GM18519 (cell line): Measurements from ENCODE around the gene APLF.
A peak's percentile ranks its signal among the peaks of the same experiment; 100 is the strongest.
"Not testable (repeated sequence)": the region's sequence is repeated elsewhere in the genome, so short reads cannot be mapped to it uniquely, and the experiment has no call there.

Experiments
- ATAC-seq: cut with Tn5 transposase; IDR thresholded peaks from one replicate; pipeline ENCODE4 v1.9.1; 2021; ENCODE audit warnings: mild to moderate bottlenecking, moderate library complexity; ENCODE audit not compliant: unreplicated experiment, low FRiP score

The APLF gene

DNA sequence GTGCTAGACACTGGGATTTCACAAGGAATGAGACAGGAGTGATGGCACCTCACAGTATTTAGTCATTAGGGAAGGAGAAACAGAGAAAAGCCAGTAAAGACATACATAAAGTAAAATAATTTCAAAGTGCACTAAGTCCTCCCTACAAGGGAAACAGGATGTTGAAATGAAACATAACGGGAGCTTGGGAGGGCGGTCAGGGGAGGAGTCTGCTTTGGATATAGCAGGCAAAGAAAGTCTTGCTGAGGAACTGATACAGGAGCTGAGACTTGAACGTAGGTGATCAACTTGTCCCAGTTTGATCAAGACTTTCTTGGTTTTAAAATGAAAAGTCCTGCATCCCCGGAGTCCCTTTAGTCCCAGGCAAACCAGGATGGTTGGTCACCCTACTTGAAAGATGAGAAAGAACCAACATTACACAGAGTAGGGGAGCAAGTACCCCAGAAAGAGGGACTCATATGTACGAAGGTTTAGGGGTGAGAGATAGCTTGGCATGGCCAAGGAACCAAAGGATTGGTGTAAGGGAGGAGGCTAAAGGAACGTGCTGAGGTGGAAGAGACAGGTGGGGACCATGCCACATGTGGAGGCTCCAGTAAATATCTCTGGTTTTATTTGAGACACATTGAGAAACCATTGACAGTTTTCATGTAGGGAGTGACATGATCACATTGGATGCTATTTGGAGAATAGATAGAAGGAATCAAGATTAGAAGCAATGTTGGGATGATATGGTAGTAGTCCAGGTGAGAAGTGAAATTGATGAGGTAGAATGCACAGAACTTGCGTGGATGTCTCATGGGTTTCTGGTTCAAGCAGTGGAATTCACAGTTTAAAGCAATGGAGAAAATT, 28.7 kb upstream of the APLF start:
- no peak for ATAC-seq

DNA sequence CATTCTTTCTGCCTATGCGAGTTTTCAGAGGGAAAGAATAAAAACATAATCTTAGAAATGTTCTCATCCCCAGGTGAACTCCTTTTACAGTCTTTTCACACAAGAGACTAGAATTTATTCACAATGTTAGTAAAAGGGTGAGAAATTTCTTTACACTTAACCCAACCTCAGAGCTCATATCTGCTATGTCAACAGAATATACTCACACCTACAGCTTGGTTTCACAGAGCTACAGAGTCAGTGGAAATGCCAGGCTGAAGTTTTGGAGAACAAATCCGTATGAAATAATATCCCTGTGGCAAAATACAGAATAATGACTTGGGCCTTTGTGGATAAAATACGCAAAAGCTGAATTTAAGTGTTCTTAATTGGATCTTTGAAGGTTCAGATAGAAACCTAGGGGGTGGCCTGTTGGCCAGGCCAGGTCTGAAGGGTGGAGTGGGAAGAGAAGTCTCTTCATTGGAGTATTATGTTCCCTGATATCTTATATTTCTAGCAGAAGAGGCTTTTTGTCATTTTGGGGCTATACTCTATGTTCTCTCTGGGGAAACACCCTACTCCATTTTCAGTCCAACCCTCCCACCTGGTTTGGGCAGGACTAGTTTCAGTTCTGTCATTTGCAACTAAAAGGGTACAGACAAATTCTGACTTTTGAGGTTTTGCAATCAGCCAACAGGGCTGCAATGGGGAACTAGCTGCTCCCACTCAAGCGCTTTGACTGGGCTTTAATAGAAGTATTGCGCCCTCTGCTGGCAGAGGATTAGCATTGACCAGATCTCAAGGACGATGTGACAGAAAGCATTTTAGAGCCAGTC, 26.0 kb upstream of the APLF start:
- peak; percentile 97 for ATAC-seq

DNA sequence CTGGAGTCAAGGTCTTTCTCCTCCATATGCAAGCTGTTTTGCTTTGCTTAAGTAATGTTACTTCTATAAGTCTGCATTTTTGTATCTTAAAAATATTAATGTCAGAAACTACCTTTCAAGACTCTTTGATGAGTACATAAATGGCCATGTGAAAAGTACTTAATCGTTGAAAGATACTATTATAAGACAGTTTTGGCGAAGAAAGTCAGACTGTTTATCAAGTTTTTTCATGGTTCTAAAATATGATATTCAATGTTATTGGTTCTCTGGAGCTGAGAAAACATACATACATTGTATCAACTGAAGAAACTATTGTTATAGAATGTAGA, 25.4 kb upstream of the APLF start:
- ATAC-seq, result no peak

DNA sequence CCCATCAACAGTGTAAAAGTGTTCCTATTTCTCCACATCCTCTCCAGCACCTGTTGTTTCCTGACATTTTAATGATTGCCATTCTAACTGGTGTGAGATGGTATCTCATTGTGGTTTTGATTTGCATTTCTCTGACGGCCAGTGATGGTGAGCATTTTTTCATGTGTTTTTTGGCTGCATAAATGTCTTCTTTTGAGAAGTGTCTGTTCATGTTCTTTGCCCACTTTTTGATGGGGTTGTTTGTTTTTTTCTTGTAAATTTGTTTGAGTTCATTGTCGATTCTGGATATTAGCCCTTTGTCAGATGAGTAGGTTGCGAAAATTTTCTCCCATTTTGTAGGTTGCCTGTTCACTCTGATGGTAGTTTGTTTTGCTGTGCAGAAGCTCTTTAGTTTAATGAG, 21.0 kb upstream of the APLF start:
- not testable (repeated sequence) for ATAC-seq

DNA sequence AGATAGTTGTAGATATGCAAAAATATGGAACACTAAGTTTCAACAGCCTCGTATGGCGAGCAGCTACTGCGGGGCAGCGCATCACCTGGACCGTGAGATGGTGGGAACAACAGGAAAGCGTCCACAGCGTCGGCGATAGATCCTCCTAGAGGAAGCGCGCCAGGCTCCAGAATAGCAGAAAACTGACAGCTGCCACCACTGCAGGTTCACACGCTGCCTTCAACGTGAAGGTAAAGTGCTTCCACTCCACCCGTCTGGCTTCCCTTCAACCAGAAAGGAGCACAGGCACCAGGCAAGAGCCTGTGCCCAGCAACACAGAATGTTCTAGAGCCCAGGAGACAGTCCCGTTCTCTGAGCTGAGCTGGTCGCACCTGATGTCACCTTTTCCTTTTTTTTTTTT, 20.3 kb upstream of the APLF start:
- no peak for ATAC-seq

DNA sequence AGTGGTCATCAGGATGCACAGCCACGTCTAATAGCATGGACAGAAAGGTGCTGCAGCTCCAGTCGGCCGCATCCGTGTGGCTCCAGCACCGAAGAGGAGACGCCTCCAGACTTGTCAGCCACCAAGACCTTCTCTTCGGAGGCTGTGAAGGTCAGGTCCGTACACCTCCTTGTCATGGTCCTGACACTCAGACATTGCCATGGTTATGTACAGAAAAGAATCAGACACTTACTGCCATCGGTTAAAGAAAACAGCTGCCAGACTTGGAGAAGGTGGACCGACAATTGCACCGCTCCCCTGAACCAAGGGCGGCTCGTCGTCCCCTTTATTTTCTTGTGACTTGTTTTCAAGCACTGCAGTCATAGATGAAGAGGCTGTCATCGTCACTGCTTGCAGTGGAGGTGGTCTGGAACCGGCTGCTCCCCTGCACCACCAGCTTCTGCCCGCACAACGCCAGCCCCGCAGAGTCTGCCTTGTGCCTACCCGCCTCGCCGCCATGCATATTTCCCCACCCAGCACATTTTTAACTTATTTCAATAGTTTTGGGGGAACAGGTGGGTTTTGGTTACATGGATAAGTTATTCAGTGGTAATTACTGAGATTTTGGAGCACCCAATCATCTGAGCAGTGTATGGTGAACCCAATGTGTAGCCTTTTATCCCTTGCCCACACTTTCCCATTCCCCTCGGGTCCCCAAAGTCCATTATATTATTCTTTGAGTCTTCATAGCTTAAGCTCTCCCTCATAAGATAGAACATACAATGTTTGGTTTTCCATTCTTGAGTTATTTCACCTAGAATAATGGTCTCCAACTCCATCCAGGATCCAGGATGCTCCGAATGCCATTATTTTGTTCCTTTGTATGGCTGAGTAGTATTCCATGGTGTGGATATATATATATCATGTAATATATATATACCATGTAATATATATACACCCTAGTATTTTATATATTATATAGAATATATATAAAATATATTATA, 18.4 kb upstream of the APLF start:
- no peak for ATAC-seq

DNA sequence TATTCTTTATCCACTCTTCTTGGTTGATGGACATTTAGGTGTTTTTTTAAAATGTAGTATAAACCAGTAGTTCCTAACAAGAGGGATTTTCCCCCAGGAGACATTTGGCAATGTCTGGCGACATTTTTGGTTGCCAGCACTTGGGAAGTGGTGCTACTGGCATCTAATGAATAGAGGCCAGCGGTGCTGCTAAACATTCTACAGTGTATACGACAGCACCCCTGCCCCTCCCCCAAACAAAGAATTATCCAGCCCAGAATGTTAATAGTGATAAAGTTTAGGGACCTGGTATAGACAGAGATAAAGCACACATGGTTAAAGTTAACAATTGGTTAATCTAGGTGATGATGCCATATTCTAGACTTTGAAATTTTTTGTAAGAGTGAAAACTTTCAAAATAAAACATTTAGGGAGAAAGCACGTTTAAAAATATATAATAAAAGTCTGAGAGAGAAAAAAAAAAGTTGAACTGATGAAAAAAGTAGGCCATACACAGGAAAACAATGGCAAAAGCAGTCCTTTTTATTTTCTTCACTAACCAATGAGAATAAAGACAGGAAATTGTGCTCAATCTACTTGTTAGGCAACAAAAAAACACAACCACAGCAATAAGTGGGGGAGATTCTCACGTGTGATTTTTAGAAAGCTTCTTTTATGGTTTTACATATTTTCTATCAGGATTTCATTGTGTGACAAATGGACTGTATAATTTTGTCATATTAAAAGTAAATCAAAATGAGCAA, 15.1 kb upstream of the APLF start:
- no peak for ATAC-seq

DNA sequence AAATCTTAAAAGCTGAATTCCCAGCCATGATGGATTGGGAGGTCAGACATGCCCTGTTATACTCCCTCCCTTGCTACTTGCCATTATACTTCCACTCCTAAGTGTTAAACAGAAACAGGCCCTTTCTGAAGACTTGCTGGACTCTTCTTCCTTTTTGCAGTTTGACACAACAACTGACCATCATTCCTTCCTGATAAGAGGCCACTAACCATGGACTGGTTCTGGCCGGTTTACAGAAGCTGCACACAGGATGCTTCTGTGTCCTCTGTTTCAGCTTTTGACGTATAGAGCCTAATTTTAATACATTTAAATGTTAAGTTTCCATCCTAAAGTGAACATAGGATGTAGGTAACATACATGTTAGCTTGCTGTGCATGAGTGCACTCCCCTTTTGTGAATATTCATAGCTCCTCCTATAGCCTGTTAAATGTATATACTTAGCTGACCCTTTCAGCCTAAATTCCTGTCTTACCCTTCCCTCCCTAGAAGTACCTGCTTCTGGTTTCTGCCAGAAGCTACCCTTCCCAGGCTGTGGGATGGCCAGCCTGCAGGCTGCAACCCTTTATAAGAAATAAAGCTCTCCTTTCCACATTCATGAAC, 13.5 kb upstream of the APLF start:
- ATAC-seq, result no peak

DNA sequence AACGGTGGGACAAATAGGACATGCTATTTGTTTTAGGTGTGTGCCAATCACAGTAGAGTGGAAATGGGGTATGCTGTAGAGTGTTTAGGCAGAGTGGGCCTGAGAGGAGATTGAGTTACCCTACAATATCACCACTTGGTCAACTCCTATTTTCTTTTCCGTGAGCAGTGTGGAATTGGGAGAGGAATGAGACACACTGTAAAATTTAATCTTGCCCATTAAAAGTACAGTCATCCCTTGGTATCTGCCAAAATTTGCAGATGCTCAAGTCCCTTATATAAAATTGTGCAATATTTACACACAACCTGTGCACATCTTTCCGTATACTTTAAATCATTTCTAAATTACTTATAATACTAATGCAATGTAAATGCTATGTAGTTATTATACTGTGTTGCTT, 12.7 kb upstream of the APLF start:
- no peak for ATAC-seq

DNA sequence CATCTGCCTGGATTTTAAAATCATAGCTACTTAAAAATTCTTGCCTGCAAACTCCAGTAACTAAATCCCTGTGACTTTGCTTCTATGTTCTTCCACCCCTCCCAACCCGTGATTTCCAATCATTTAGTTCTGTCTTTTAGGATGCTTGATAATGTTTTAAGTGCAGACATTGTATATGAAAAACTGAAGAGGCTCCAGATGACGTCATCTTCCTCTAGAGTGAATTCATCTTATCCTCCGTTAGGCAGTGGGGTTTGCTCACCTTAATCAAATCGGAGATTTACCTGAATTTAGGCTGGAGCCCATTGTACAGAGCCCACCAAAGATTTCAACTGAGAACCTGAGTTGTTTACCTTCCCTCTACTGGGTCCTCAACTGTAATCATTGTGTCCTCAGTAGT, 11.2 kb upstream of the APLF start:
- no peak for ATAC-seq

DNA sequence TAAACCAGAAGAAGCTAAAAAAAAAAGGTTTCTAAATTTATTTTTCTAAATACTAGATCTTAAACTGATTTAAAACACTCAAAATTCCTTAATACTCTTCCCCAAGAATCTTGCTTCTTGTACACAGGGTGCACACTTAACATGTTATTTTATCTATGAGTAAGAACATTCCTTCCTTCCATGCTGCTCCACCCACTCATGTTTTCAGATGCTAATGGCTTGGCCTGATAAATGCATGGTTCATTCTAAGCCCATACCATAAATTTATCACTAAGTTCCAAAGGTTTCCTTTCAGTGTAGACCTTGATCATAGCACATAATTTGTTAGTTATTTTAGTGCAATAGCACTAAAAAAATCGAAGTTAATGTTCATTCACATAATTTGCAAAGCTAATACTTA, 8.4 kb upstream of the APLF start:
- no peak for ATAC-seq

DNA sequence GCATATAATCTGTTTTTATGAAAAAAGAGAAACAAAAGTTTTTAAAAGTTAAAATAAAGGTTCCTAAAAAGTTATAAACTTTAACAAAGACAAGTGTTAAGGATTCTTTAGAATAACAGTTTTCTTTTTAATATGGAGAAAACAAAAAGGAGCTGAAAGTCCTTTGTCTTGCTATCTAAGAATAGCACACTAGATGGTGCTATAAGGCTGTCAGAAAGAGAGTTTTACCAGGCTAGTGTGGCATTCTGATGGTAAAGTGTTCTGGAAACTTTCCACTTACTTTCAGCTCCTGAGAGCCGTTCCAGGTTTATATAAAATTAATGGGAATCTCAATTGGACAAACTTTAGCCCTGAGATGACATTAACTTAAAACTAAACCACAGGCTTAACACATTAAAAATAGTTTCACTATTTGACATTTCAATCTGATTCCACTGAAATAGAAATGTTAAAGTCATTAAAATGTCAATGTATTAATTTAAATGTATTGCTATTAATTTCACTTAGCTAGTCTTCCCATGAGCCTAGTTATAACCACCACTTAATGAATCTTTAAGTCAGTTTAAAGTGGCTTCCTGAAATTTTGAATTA, 4.0 kb upstream of the APLF start:
- no peak for ATAC-seq

DNA sequence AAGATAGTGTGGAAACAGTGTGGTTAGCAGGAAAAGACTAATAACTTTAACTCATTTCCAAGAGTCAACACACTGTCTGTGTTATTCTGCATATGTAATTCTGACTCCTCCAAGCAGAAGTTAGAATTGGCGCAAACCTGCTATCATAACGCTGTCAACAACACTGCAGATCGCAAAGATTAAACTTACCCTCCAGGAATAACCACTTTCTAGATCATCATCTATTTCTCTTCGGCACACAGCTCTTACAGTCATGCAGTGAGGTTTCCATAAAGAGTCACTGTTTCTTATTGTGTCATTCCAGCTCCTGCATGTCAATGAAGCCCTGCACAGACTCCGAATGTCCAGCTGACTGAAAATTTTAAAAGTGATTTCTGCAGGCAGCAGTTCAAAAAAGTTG, 2.7 kb upstream of the APLF start:
- no peak for ATAC-seq

DNA sequence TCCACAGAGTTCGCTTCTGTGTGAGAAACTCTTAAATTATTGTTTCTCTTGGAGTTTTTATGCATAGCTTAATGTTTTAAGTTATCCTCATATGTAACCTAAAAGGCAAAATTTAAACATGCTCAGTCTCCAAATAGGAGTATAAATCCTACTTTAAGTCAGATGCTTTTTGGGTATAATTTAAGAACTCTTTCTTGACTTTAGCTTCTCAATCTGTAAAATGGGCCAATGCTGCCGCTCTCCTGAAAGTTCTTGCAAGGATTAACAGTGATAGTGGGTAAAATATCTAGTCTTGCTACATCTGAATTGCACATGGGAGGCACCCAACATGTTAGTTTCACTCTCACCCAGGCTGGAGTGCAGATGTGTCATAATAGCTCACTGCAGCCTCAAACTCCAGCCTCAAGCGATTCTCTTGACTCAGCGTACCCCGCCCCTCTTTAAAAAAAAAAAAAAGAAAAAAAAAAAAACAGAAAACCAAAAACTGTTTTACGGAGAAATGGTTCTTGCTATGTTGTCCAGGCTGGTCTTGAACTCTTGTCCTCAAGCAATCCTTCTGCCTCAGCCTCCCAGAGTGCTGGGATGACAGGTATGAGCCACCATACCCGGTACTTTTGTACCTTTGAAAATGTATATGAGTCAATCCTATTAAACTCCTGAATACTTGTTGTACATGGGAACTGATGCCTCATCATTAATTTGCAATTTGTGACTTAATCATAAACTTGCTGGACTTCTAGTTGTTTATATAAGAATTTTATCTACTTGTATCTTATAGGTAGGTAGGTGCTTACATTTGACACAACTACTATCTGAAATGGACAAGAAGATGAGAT, 2.1 kb upstream of the APLF start:
- no peak for ATAC-seq

DNA sequence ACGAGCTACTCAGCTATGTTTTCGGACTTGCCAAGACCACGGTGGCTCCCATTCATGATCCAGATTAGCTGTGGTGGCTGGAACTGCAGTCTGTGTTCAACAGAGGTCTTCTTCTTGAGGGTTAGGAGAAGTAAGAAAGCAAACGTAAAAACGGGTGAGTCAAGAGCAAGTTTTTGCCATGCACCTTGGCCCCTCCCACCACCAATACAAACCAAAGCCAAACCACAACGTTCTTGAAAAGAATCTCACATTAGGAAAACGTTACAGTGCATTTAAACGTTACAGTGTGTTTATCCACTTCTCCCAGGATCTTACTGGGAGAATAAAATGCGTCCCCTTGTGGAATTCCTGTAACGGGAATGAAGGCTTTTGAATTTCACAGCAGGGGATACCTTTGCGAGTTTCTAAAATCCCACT, 1.0 kb upstream of the APLF start:
- ATAC-seq, result no peak

DNA sequence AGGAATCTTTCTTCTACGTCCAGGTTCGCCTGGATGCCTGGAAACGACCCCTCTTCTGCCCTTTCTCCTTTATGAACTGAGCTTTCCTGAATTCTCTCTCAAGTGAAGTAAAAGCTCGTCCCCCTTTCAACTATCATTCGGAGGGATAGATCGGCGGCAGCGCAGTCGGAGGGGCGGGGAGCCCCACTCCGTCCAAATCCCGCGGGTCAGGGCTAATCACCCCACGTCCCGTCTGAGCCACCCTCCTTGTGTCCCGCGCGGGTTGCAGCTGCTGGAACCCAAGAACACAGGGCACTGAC, 658 bp upstream of the APLF start:
- peak; percentile 15 for ATAC-seq

DNA sequence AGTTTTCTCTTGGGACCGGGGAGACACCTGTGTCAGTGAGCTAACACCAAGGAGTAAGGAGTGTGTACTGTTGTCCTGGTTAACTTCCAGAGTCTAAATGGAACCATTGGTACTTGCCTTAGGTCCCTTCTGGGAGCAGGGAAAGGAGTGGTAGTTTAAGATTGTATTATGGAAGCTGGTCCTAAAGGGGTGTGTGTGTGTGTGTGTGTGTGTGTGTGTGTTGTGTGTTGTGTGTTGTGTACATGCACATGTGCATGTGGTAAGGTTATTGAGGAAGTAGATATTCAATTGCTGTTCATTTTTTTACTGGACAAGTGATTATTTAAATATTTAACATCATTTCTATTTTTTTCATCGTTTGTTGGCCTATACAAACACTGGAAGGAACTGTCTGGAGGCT, 1.4 kb downstream of the APLF start:
- ATAC-seq, result no peak

DNA sequence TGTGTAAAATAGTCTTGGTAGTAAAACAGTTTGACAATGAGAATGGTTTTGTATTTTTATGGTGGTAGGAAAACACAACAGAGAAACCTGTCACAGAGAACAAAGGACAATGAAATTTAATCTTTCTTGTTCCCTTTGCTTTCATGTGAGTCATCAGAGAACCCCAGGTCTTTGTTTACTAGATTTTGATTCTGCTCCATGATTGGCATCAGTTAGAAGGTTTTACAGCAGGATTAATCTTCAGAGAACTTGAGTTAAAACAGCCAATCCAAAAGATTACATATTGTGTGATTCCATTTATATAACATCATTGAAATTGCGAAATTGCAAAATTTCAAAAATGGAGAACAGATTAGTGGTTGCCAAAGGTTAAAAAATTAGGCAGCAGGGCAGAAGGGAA, 2.5 kb downstream of the APLF start:
- no peak for ATAC-seq

DNA sequence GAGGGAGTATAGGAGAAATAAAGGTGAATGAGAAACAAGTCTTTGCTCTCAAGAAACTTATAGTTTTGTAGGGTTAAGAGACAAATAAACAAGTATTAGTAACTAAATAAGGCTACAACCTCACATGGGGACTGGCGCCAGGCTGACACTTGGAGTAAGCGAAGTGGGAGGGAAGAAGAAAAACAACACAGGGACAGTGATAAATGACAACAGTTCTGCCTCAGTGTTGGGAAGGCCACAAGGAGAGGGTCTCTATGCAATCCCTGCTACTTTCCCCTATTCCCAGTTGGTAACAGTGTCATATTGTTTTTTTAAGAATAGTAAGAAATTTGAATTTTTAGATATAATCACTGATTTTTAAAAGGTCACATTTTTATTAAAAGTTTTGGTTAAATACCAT, 4.0 kb downstream of the APLF start:
- no peak for ATAC-seq
